Measurements from ENCODE around the gene ZNF521. TPM values are rescaled to one million over a fixed set of nuclear protein-coding genes. Genes with fewer than 3 reads are reported as not detected.

ZNF521 gene
- total RNA-seq, 2 donors from 2014 or later: 3.8 to 5.3 TPM

DNA sequence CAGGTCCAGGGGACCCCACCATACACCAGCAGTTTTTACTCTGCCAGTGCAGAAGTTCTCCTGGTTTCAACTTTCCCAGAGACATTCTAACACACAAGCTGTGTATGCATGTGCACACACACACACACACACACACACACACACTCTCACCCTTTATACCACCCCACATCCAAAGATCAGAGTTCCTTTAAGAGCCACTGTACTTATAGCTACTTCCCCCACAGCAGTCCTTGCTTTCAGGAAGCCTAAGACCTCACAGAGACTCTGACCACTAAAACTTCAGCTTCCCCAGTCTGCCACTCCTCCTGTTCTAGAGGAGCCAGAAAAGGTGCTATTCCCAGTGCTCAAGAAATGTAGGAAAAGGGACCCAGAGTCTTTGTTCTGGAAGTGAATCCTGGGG lies 107.8 kb downstream of the ZNF521 start:
- no peaks in the 10 kb centered on the region for H3K27me3 ChIP-seq
- TF ChIP-seq, protein P1, sequence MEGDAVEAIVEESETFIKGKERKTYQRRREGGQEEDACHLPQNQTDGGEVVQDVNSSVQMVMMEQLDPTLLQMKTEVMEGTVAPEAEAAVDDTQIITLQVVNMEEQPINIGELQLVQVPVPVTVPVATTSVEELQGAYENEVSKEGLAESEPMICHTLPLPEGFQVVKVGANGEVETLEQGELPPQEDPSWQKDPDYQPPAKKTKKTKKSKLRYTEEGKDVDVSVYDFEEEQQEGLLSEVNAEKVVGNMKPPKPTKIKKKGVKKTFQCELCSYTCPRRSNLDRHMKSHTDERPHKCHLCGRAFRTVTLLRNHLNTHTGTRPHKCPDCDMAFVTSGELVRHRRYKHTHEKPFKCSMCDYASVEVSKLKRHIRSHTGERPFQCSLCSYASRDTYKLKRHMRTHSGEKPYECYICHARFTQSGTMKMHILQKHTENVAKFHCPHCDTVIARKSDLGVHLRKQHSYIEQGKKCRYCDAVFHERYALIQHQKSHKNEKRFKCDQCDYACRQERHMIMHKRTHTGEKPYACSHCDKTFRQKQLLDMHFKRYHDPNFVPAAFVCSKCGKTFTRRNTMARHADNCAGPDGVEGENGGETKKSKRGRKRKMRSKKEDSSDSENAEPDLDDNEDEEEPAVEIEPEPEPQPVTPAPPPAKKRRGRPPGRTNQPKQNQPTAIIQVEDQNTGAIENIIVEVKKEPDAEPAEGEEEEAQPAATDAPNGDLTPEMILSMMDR (IDR thresholded peaks at IDR 0.05): no peak
- DNase-seq: no peak
- no peak overlapping the region for H3K27ac ChIP-seq
- H3K9me3 ChIP-seq: no peaks in the 10 kb centered on the region
- H3K4me1 ChIP-seq: no peaks in the 10 kb centered on the region
- intact Hi-C loops (cut with DNase I): no loop called here
- no peak overlapping the region for H3K9ac ChIP-seq (ENCODE audit: low read depth in 2 of 2, low read length in 2 of 2)
- H3K4me3 ChIP-seq: no peak overlapping the region
- no peaks in the 10 kb centered on the region for H3K36me3 ChIP-seq

DNA sequence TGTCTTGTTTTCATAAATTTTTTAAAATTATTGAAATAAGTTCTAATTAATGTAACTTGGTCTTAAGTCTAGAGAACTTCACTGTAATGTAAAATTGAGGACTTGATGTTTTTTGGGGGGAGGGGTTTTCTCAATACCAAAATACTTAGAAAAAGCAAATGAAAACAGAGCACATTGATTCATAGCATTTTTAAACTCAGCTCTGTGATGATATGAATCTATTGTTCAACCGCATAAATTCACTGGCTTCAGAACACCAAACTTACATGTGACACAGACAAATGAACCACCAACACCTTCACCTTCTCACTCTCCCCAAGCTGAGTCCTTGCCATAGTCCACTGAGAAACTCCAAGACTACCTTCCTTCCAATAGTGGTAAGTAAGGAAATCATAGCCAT lies 108.2 kb downstream of the ZNF521 start:
- no peak overlapping the region for H3K9ac ChIP-seq (ENCODE audit: low read depth in 2 of 2, low read length in 2 of 2)
- no peaks in the 10 kb centered on the region for H3K27me3 ChIP-seq
- H3K27ac ChIP-seq: no peak overlapping the region
- H3K9me3 ChIP-seq: no peaks in the 10 kb centered on the region
- no peaks in the 10 kb centered on the region for H3K36me3 ChIP-seq
- no peaks in the 10 kb centered on the region for H3K4me1 ChIP-seq
- TF ChIP-seq, protein P1 (IDR thresholded peaks at IDR 0.05): no peak
- DNase-seq: no peak
- no peak overlapping the region for H3K4me3 ChIP-seq
- intact Hi-C loops (cut with DNase I): no loop called here

DNA sequence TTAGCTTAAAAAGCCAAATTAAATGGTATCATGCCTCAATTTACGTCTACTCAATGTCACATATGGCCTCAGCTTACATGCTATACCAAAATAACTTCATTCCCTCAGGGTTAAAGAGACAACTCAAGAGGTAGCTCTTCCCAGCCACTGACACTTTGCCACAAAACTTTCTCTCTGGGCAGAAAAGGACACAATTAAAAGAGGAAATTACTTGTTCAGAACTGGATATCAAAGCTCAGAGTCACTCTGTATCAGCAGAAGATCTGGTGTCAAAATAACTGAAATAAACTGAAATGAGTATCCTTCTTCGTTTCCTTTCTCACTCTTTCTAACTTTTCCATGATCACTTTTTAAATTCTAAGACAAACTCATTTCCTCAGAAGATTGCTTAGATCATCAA lies 108.7 kb downstream of the ZNF521 start:
- no peak overlapping the region for H3K4me3 ChIP-seq
- no peak overlapping the region for H3K9ac ChIP-seq (ENCODE audit: low read depth in 2 of 2, low read length in 2 of 2)
- TF ChIP-seq, protein P1 (IDR thresholded peaks at IDR 0.05): no peak
- no peak for DNase-seq
- H3K27me3 ChIP-seq: no peaks in the 10 kb centered on the region
- no peak overlapping the region for H3K27ac ChIP-seq
- H3K9me3 ChIP-seq: no peaks in the 10 kb centered on the region
- intact Hi-C loops (cut with DNase I): no loop called here
- H3K36me3 ChIP-seq: no peaks in the 10 kb centered on the region
- H3K4me1 ChIP-seq: no peaks in the 10 kb centered on the region

DNA sequence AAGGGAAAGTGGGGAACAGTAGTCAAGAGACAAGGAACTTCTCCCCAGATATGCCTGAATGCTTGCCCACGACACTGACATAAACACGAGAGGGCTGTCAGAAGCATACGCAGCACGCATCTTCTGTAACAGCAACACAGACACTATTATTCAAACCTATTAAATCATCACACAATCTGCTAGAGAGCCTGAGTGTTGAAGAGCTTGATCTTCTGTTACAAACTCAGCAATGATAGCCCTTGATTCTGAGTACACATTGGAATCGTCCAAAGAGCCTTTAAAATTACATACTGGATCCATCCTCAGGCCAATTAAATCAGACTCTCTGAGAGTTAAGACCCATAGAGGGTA lies 111.6 kb downstream of the ZNF521 start:
- TF ChIP-seq, protein P1 (IDR thresholded peaks at IDR 0.05): no peak
- DNase-seq: no peak
- Histone ChIP-seq H3K27ac (no peak overlapping the region), H3K4me1 (no peaks in the 10 kb centered on the region), H3K36me3 (no peaks in the 10 kb centered on the region), H3K4me3 (no peak overlapping the region), H3K27me3 (no peaks in the 10 kb centered on the region), H3K9ac (ENCODE audit: low read depth in 2 of 2, low read length in 2 of 2) (no peak overlapping the region), H3K9me3 (no peaks in the 10 kb centered on the region)
- intact Hi-C loops (cut with DNase I): no loop called here

DNA sequence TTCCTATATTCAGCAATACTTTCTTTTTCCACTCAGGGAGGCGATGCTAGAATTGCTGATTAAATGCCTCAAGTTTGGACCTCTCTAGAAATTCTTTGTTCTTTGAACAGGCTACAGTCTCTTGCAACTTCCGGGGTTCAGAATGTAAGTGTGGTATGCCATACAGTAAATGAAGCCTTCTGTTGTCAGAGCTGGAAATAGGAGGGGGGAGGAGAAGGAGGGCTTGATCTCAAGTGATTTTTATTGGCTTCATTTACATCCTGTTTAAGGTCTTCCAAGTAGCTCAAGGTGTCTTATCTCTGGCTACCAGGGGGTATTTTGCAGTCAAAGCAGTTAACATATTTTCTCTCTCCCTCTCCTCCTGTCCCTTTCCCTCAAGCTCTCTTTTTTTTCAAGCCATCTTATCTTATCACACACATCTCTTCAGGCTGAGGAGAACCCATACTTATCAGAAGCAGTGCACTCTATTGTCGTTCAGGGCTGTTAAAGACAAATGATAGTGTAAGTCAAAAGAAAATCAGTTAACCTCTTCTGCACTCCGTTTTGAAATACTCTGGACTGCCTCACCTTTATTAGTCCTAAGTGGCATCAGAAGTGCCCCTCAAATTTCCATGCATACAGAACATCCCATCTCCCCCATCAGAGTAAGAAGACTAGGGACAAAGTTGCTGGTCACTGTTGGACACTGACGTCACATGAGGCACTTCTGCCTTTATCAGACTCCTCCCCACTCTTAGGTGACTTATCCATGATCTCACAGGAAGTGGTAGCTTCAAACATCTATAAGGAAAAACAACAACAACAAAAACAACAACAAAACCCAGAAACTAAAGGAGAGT lies 112.2 kb downstream of the ZNF521 start:
- no peak overlapping the region for H3K27ac ChIP-seq
- H3K4me1 ChIP-seq: no peaks in the 10 kb centered on the region
- H3K9me3 ChIP-seq: no peaks in the 10 kb centered on the region
- no peak overlapping the region for H3K4me3 ChIP-seq
- no peak overlapping the region for H3K9ac ChIP-seq (ENCODE audit: low read depth in 2 of 2, low read length in 2 of 2)
- no peaks in the 10 kb centered on the region for H3K36me3 ChIP-seq
- TF ChIP-seq, protein P1 (IDR thresholded peaks at IDR 0.05): no peak
- DNase-seq: no peak
- no peaks in the 10 kb centered on the region for H3K27me3 ChIP-seq
- intact Hi-C loops (cut with DNase I): no loop called here

Measured in colonic mucosa (tissue), 4 donors.